CD4-positive, alpha-beta T cell treated with Interleukin-4 for 1 hour (primary cell): ENCODE measurements around the gene HNRNPR.
"Not testable (repeated sequence)": the region's sequence is repeated elsewhere in the genome, so short reads cannot be mapped to it uniquely, and the experiment has no call there.

ENCODE experiments used
- DNase-seq, 2 donors: peaks; one replicate each; pipeline ENCODE4 v3.0.0-alpha.2; 2020 to 2022

HNRNPR gene

DNA sequence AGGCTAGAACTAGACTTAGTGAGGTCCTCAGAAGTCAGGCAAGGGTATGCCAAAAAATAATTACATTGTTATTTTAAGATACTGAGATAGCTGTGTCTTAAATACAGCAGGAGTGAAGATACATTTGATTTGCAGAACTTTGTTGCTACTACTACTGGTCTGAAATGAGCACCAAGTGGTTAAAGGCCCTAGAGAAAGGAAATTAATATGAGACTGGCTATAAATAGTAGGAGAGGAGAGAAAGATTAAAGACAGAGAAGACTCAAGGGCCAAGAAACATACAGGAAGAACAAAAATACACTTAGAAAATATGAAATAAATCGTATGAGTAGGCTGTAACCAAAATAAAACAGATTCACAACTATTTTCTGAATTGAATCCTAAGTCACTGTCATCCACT lies 21.3 kb downstream of the HNRNPR start:
- DNase-seq = no peak

DNA sequence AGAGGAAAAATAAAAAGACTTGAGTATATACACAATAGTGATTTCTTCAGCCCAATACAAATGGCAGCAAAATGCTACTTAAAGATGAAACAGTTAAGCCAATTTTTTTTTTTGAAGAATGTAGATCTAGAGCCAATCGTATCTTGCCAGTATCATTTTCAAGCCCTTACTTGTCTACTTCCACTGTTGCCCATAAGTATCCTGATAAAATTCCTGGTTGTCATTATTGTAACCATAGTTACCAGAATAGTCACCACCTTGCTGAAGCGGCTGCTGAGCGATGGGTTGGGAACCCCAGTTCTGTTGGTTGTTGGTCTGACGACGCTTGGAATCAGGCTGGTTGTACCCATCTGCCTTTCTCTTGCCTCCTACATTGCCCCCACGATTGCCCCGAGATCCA lies 33.8 kb downstream of the HNRNPR start:
- DNase-seq = not testable (repeated sequence)

DNA sequence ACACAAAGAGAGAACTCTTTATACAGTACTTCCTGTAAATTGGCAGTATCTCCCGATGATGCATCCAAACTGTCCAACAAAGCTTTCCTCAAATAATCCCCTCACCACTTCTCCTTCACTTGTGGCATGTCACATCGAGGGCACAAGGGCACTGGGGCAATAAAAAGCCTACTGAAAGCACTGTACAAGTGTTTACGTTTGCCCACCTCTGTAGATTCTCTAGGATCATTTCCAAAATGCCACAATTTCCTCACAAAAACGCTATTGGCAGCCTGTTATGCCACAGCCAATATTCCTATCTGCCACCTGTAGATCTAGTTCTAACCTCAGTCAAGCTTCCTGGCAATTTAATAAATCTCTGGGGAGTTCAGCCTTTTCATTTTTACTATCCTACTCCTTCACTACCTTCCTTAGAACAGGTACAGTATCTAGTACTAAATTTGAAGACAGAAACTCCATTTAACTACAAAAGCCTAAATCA lies 39.9 kb downstream of the HNRNPR start:
- no peak for DNase-seq

DNA sequence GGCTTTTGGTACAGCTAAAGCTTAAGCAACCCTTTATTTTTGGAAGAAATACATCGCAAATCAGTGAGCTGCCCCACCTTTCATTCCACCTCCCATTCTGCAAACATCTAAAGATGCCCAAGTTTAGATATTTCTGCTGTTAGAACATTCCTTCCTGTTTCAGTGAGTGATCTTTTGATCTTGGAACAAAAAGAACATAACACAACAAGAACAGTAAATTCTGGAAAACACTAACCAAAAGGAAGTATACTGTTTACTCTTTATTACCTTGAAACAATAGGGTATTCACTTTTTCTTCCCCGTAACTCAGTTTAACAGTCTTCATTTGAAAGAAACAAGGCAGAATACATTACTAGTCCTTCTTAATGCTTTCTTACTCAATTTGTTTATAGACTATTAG lies 40.6 kb downstream of the HNRNPR start:
- no peak for DNase-seq

DNA sequence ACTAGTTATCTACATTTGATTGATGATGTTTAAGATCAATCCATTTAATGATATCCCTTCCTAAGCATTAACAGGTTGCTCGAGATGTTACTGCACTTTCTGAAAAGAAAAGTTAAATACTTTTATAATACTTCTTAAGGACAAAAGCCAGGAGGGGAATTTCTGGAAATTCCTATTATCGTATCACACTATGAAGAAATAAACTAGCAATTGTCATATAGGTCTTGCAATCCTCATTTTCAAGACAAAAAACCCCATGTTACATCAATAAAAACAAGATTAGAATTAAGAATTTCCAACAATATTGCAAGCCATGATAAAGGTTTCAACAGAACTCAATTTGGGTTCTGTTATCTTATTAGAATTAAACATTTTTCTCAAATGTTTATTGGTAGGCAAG lies 47.2 kb downstream of the HNRNPR start:
- DNase-seq = no peak

DNA sequence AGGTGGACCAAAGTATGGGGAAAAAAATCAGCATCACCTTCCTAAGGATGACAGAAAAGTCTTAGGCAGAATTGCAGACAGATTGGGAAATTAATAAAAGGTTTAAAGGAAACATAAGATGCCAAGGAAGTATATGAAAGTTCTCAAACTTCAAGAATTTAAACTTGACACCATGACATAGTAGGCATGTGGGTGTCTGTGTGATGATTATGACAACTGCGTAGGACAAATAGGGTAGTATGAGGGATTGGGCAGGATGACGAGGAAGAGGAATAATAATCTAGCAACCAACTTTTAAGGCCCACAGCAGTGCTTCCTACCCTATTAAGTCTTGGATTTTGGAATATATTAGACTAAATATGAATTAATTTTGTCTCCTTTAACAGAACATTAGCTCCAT lies 52.4 kb downstream of the HNRNPR start:
- DNase-seq = no peak

DNA sequence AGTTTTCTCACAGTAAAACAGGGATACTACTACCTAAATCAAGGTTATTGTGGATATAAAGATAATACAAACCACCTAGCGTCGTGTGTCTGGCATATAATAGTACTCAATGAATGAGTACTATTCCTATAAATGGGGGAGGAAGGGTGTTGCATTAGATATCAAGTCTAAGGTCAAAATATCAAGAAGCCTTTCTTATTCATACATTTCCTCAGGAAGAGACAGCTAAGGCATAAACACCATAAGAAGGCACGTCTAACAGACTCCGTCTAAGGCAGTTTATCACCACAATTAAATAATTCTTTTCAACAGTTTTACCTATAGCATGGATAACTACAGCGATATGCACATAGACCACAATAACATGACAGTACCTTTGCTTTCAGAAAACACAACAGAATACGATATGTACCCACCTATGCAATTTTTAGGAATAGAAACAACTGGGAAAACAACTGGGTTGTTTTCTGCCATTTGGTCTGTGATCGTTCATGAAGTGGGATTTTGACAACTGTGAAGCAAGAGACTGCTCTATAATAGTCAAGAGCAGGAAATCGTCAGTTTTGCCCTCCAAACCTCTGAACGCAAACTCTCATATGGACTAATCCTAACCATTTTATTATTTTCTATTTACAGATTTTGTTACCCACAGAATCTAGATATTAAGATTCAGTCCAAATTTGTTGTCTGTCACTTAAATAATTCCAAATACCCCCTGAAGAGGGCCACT lies 53.1 kb downstream of the HNRNPR start:
- no peak for DNase-seq

DNA sequence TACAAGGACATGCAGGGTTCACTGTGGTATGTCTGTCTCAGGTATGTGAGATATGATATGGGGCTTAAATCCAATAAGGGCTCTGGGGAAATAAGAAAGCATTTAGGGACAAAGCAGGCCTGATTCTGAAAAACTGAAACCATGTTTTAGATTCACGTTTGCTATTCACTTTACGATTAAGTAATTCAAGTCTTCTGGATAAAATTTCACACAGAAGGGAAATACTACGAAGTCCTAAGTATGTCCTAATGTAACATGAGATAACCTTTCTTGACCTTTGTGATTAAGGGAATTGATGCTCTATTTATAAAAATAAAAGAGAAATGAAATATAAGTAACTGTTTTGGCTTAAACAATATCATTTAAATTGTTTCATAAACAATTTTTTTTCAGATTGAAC lies 55.4 kb downstream of the HNRNPR start:
- DNase-seq = no peak

DNA sequence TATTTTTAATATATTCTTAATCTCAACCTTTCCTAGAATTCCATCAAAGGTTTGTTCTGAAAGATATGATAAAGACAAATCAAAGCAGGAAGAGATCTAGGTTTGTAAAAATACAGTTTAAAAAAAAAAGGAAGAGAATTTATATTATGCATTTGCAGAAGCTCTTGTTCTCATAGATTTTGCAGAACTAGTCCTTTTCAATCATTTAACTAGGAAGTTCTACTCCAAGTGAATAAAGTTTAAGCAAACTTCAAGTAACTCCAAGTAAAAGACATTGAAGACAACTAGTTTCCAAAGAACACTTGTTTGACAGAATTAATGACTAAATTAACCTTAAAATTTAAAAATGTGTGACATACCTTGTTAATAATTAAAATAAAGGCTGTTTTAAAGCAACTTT lies 55.9 kb downstream of the HNRNPR start:
- no peak for DNase-seq

DNA sequence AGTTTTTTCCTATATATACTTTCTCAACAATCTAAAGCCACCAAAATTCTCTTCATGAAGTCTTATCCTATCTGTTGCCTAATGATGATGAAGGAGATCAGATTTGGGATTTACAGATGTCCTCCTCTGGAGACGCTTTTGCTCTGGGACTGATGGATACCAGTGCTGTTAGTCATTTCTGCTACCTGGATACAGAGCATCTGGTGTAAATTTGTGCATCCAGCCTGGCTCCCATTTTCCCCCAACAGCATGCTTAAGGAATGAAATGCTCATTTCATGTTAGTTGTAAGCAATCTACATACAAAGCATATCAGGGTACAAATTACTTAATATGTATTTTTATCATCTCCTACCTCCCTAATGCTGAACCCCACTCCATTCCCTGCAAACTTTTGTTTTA lies 57.7 kb downstream of the HNRNPR start:
- no peak for DNase-seq

DNA sequence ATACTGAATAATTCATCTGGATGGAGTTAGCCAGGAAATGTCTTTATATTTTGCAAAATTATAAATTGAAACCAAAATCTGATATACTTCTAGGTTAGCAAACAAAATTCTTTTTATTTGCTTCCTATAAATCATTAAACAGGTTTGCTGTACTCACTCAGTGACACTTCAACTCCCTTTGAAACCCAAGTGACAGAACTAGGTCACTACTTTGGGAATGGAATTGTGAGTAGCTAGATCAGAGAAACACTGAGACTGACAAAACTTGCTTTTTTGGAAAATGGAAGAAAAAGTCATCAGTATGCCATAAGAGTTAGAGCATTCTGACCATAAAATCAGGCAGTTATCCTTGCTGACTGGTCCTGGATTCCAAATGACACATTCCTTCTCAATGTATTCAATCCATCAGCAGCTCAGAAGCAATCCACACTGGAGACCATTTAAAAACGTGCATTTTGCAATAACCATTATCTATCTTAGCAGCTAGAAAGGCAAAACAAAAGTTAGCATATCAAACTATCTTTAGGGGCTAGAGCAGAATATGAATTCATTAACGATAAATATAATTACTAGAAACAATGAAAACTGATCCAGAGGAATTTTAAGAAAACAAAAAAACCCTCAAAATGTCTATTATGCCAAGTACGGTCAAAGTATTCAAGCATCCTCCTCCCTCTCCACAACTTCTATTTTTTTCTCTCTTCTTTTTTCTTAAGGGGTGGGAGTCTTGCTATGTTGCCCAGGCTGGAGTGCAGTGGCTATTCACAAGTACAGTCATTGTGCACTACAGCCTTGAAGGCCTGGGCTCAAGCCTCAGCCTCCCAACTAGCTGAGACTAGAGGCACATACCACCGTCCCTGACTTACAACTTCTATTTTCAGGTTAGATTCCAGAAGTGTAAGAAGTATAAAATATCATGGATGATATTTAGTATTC lies 60.1 kb downstream of the HNRNPR start:
- no peak for DNase-seq

DNA sequence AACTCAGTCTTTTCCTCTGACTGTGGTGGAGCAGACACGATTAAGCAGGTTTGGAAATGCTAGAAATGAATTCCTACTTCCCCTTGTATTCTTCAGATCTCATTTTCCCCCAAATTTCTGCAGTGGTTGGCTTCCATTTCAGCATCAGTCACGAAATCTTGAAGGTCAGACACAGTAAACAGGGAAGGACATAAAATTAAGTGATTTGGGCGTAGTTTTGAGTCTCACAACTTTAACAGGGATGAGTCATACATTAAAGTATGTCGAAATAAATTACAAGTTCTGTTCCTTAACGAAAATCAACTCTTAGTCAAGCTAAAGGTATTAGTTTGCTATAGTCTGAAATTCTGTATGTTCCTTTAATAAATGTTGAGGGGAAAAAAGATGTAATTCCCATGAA lies 61.1 kb downstream of the HNRNPR start:
- peak; percentile 9 to 14 for DNase-seq

DNA sequence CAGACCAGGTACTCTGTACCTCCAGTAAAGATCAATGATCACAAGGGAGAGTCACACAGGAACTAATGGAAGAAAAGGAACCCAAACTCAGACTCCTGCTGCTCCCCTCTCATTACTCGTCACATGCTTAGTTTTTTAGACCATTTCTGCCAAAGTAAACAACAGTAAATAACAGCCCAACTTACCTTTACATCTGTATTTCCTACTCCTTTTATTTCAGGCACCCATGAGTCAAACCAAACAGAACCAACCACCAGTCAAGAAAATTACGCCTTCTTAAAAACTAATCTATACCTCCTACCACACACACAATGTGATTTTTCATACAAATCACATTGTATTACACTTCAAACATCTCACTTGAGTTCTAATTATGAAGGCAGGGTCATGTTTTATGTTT lies 65.4 kb downstream of the HNRNPR start:
- no peak for DNase-seq

DNA sequence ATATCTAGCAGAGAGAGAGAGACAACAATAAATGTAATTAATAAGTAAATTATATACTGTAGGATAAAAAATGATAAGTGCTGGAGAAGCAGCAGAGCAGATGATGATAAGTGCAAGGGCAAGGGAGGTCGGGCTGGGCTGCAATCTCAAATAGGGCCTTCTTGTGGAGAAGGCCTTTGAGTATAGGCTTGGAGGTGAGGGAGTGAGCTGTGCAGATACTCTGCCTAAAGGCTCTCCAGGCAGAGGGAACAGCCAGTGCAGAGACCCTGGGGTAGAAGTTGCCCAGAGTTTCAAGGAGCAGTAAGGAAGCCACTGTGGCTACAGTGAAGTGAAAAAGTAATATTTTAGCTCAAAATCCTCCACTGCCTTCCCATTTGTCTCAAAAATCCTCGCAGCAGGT lies 67.6 kb downstream of the HNRNPR start:
- no peak for DNase-seq

DNA sequence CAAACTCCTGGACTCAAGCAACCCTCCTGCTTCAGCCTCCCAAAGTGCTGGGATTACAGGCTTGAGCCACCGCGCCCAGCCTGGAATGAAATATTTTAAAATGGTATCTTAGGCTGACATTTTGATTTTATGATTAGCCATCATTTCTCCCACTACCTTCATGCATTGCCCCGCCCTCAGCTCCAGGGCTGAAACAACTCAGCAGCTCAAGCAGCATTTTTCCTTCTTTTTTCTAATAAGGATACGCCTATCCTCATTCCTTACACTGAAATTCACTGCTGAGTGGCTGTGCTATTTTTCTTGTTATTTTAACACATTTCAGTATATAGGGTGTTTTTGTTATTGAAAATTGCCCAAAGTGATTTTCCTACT lies 70.0 kb downstream of the HNRNPR start:
- no peak for DNase-seq

DNA sequence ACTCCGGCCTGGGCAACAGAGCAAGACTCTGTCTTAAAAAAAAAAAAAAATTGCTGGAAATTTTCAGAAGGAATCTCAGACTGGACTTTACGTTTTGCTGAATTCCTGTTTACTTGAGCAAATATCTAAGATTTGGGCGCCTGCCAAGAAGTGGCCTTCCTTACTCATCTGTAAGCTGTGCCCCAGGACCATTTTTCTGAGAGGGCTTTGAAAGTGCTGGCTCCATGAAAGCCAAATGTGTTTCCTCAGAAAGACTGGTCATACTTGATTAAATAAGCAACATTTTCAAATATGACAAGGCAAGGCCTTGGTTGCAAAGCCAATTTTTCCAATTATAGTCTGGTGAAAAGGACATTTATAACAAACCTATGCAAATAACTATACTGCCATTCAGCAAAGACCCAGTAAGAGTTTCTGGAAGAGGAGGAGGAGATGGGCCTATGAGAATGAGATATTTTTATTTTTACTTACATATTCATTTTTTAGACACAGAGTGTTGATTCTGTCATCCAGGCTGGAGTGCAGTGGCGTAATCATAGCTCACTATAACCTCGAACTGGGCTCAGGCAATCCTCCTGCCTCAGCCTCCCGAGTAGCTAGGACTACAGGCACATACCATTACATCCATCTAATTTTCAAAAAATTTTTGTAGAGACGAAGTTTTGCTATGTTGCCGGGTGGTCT lies 70.5 kb downstream of the HNRNPR start:
- DNase-seq = no peak

DNA sequence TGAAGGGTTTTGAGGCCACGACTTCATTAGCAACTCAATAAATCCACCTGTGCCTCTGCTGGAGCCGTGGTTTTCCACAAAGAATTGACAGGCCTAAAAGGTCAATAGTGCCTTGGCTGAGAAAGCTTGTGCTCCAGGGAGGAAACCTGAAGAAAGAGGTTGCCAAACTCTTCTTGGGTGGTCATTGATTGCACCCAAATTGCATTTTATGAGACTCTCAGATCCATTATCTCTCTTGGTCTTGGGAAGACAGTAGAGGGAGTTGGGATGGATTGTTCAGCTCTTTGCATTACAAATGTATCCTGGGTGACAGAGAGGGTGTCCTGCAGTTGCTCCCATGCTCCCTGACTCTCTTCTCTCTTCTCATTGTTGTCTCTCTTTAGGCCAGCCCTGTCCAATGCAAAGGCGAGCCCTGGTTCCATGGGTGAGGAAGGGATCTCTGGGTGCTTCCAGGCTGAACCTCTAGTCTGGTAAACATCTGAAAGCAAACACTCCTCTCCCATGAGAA lies 80.7 kb downstream of the HNRNPR start:
- no peak for DNase-seq

DNA sequence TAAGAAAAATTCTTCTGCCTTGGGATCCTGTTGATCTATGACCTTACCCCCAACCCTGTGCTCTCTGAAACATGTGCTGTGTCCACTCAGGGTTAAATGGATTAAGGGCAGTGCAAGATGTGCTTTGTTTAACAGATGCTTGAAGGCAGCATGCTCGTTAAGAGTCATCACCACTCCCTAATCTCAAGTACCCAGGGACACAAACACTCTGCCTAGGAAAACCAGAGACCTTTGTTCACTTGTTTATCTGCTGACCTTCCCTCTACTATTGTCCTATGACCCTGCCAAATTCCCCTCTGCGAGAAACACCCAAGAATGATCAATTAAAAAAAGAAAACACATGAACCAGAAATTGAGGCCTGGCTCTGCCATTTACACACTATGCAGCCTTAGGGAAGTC lies 86.0 kb downstream of the HNRNPR start:
- not testable (repeated sequence) for DNase-seq

DNA sequence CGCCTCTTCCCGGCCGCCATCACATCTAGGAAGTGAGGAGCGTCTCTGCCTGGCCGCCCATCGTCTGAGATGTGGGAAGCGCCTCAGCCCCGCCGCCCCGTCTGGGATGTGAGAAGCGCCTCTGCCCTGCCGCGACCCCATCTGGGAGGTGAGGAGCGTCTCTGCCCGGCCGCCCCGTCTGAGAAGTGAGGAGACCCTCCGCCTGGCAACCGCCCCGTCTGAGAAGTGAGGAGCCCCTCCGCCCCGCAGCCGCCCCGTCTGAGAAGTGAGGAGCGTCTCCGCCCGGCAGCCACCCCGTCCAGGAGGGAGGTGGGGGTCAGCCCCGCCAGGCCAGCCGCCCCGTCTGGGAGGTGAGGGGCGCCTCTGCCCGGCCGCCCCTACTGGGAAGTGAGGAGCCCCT lies 86.7 kb downstream of the HNRNPR start:
- DNase-seq = not testable (repeated sequence)
